GM23248 (cell line): ENCODE results near the gene GRID2. TPM values are rescaled to one million over a fixed set of nuclear protein-coding genes. Genes with fewer than 3 reads are reported as not detected.

Experiments used
- DNase-seq: peaks from one replicate; pipeline ENCODE4 v3.0.0-alpha.2; 2015
- H2AFZ ChIP-seq: fragments of 200-600 bp; sonication (generic); 2 replicates; pipeline ENCODE4 v1.6.1; 2016; ENCODE audit warnings: antibody characterized with exemption
- H3F3A ChIP-seq: fragments of 200-600 bp; sonication (generic); 2 replicates; pipeline ENCODE4 v1.6.1; 2016; ENCODE audit warnings: mild to moderate bottlenecking, antibody characterized with exemption, mixed run types; ENCODE audit not compliant: insufficient read depth
- H3K27ac ChIP-seq: fragments of 200-600 bp; sonication (generic); 2 replicates; pipeline ENCODE4 v1.5.1; 2016; ENCODE audit warnings: mild to moderate bottlenecking
- H3K27me3 ChIP-seq: fragments of 200-600 bp; sonication (generic); replicated peaks from 2 replicates; pipeline ENCODE4 v1.6.1; 2016; ENCODE audit warnings: mild to moderate bottlenecking; ENCODE audit not compliant: insufficient read depth
- H3K36me3 ChIP-seq: fragments of 200-600 bp; sonication (generic); 2 replicates; pipeline ENCODE4 v1.6.1; 2016; ENCODE audit warnings: low read depth, mild to moderate bottlenecking
- H3K4me1 ChIP-seq: fragments of 200-600 bp; sonication (generic); 2 replicates; pipeline ENCODE4 v1.6.1; 2016; ENCODE audit warnings: mild to moderate bottlenecking; ENCODE audit not compliant: insufficient read depth
- H3K4me2 ChIP-seq: fragments of 200-600 bp; sonication (generic); one replicate; pipeline ENCODE4 v1.6.1; 2016; ENCODE audit warnings: mild to moderate bottlenecking; ENCODE audit not compliant: unreplicated experiment
- H3K4me3 ChIP-seq: fragments of 200-600 bp; sonication (generic); 2 replicates; pipeline ENCODE4 v1.5.1; 2016; ENCODE audit warnings: mild to moderate bottlenecking
- H3K79me2 ChIP-seq: fragments of 200-600 bp; sonication (generic); 2 replicates; pipeline ENCODE4 v1.6.1; 2016; ENCODE audit warnings: mild to moderate bottlenecking; ENCODE audit not compliant: insufficient read depth
- H3K9ac ChIP-seq: fragments of 200-600 bp; sonication (generic); 2 replicates; pipeline ENCODE4 v1.6.1; 2016; ENCODE audit warnings: mild to moderate bottlenecking
- H3K9me2 ChIP-seq: fragments of 200-600 bp; sonication (generic); 2 replicates; pipeline ENCODE4 v1.6.1; 2016; ENCODE audit warnings: mixed run types, mild to moderate bottlenecking, moderate library complexity; ENCODE audit not compliant: insufficient read depth
- H3K9me3 ChIP-seq: fragments of 200-600 bp; sonication (generic); one replicate; pipeline ENCODE4 v1.6.1; 2017; ENCODE audit warnings: low read depth
- H4K20me1 ChIP-seq: fragments of 200-600 bp; sonication (generic); 2 replicates; pipeline ENCODE4 v1.6.0; 2016; ENCODE audit not compliant: insufficient read depth
- EZH2 ChIP-seq: fragments of 200-600 bp; sonication (generic); IDR thresholded peaks from 2 replicates; pipeline ENCODE4 v1.6.1; 2018; ENCODE audit warnings: antibody characterized with exemption, mild to moderate bottlenecking; ENCODE audit not compliant: insufficient read depth, poor library complexity, severe bottlenecking
- EZH2phosphoT487 ChIP-seq: fragments of 200-600 bp; sonication (generic); IDR thresholded peaks from 2 replicates; pipeline ENCODE4 v1.6.1; 2018; ENCODE audit warnings: antibody characterized with exemption, moderate library complexity, mild to moderate bottlenecking, low read depth; ENCODE audit not compliant: insufficient read depth
- WGBS, 2 experiments: methylation state at CpG; one replicate each; pipeline ENCODE4 v1.1.6; 2015 to 2017; ENCODE audit warnings: low lambda C conversion rate in 2 of 2, low coverage in 1 of 2; ENCODE audit errors: missing lambda C conversion rate in 2 of 2; 5-methylcytosine and 5-hydroxymethylcytosine counted together
- in situ Hi-C: fragments of 300-500 bp; cut with MboI; formaldehyde crosslinking; loops from 2 replicates; pipeline ENCODE4 v1.15.0; 2020
- polyA plus RNA-seq: library from polyadenylated mRNA; unstranded; fragments of >200 nt; fragmentation: Nextera tagmentation; extraction: Ambion mirVana; gene quantifications from 2 replicates; pipeline ENCODE4 v1.2.1, GENCODE V29; 2016
- total RNA-seq: library from RNA; depleted of rRNA; stranded (reverse); fragments of >200 nt; shearing (Covaris generic); gene quantifications from 2 replicates; pipeline ENCODE4 v1.2.3, GENCODE V29; 2014

Gene GRID2
- total and polyA plus RNA-seq, 2 experiments from 2014 or later, result not detected

GRCh38 chr4:92654084-92654483 lies 350.3 kb downstream of the GRID2 start:
- no peaks in the 10 kb centered on the region for H3F3A ChIP-seq
- H3K27me3 ChIP-seq, result no peaks in the 10 kb centered on the region
- no peak overlapping the region for H3K4me3 ChIP-seq
- H3K9ac ChIP-seq, result no peak overlapping the region
- H3K9me3 ChIP-seq, result no peaks in the 10 kb centered on the region
- no peaks in the 10 kb centered on the region for H3K79me2 ChIP-seq
- H3K4me1 ChIP-seq, result no peaks in the 10 kb centered on the region
- in situ Hi-C loops, result no loop called here
- no peaks in the 10 kb centered on the region for H4K20me1 ChIP-seq
- H2AFZ ChIP-seq, result no peak overlapping the region
- no peak overlapping the region for H3K4me2 ChIP-seq
- H3K36me3 ChIP-seq, result no peaks in the 10 kb centered on the region
- TF ChIP-seq EZH2, result no peak
- TF ChIP-seq EZH2phosphoT487, result no peak
- H3K27ac ChIP-seq, result no peak overlapping the region
- DNase-seq, result no peak
- no peaks in the 10 kb centered on the region for H3K9me2 ChIP-seq

- H3K4me1 ChIP-seq, result no peaks in the 10 kb centered on the region
- no peak overlapping the region for H3K4me2 ChIP-seq
- TF ChIP-seq EZH2phosphoT487, result no peak
- no peak for TF ChIP-seq EZH2
- no peaks in the 10 kb centered on the region for H3F3A ChIP-seq
- no peaks in the 10 kb centered on the region for H4K20me1 ChIP-seq
- DNase-seq, result no peak
- no peaks in the 10 kb centered on the region for H3K79me2 ChIP-seq
- H3K9me2 ChIP-seq, result no peaks in the 10 kb centered on the region
- H3K36me3 ChIP-seq, result no peaks in the 10 kb centered on the region
- H3K27me3 ChIP-seq, result no peaks in the 10 kb centered on the region
- no peak overlapping the region for H3K9ac ChIP-seq
- no peak overlapping the region for H3K27ac ChIP-seq
- in situ Hi-C loops, result no loop called here
- H3K4me3 ChIP-seq, result no peak overlapping the region
- no peak overlapping the region for H2AFZ ChIP-seq
- no peaks in the 10 kb centered on the region for H3K9me3 ChIP-seq
Measured at GRCh38 chr4:92657695-92658094, 353.9 kb downstream of the GRID2 start.

GRCh38 chr4:92658318-92658717 lies 354.6 kb downstream of the GRID2 start:
- H3K4me1 ChIP-seq, result no peaks in the 10 kb centered on the region
- H4K20me1 ChIP-seq, result no peaks in the 10 kb centered on the region
- H3K79me2 ChIP-seq, result no peaks in the 10 kb centered on the region
- no peak for DNase-seq
- no peaks in the 10 kb centered on the region for H3K36me3 ChIP-seq
- in situ Hi-C loops, result no loop called here
- no peak overlapping the region for H3K27ac ChIP-seq
- H3K27me3 ChIP-seq, result no peaks in the 10 kb centered on the region
- no peak overlapping the region for H3K4me3 ChIP-seq
- no peaks in the 10 kb centered on the region for H3F3A ChIP-seq
- no peak overlapping the region for H3K9ac ChIP-seq
- 2 to 3% methylated on average over 2 of the region's 2 CpGs for WGBS, 2 experiments
- TF ChIP-seq EZH2 (no peak), EZH2phosphoT487 (no peak)
- H2AFZ ChIP-seq, result no peak overlapping the region
- no peaks in the 10 kb centered on the region for H3K9me3 ChIP-seq
- no peaks in the 10 kb centered on the region for H3K9me2 ChIP-seq
- no peak overlapping the region for H3K4me2 ChIP-seq

- Histone ChIP-seq H3K9me3 (no peaks in the 10 kb centered on the region), H2AFZ (no peak overlapping the region), H3K4me3 (no peak overlapping the region), H3F3A (no peaks in the 10 kb centered on the region), H3K27ac (no peak overlapping the region), H3K27me3 (no peaks in the 10 kb centered on the region), H3K9ac (no peak overlapping the region), H3K79me2 (no peaks in the 10 kb centered on the region), H3K4me2 (no peak overlapping the region), H4K20me1 (no peaks in the 10 kb centered on the region), H3K4me1 (no peaks in the 10 kb centered on the region), H3K9me2 (no peaks in the 10 kb centered on the region), H3K36me3 (no peaks in the 10 kb centered on the region)
- no peak for TF ChIP-seq EZH2phosphoT487
- TF ChIP-seq EZH2, result no peak
- in situ Hi-C loops, result no loop called here
- WGBS, 2 experiments, result 25% methylated on average over 3 of the region's 3 CpGs
- DNase-seq, result no peak
Measured at GRCh38 chr4:92677805-92678204, 374.0 kb downstream of the GRID2 start.

- 19 to 24% methylated on average over 4 of the region's 4 CpGs for WGBS, 2 experiments
- DNase-seq, result no peak
- no peak overlapping the region for H3K9ac ChIP-seq
- H3K27me3 ChIP-seq, result no peaks in the 10 kb centered on the region
- TF ChIP-seq EZH2phosphoT487, result no peak
- no peak for TF ChIP-seq EZH2
- no peaks in the 10 kb centered on the region for H3K79me2 ChIP-seq
- no peaks in the 10 kb centered on the region for H3K9me3 ChIP-seq
- no peak overlapping the region for H3K27ac ChIP-seq
- no peaks in the 10 kb centered on the region for H3K36me3 ChIP-seq
- H2AFZ ChIP-seq, result no peak overlapping the region
- no peaks in the 10 kb centered on the region for H3K4me1 ChIP-seq
- no peak overlapping the region for H3K4me2 ChIP-seq
- H3K4me3 ChIP-seq, result no peak overlapping the region
- H3K9me2 ChIP-seq, result no peaks in the 10 kb centered on the region
- in situ Hi-C loops, result no loop called here
- no peaks in the 10 kb centered on the region for H3F3A ChIP-seq
- no peaks in the 10 kb centered on the region for H4K20me1 ChIP-seq
Measured at GRCh38 chr4:92678292-92678691, 374.5 kb downstream of the GRID2 start.
